GM21529 (cell line): ENCODE results near the gene TSC22D2.
"Not testable (repeated sequence)": the region's sequence is repeated elsewhere in the genome, so short reads cannot be mapped to it uniquely, and the experiment has no call there.

ENCODE experiments used
- ATAC-seq: cut with Tn5 transposase; IDR thresholded peaks from one replicate; pipeline ENCODE4 v1.9.1; 2021; ENCODE audit not compliant: unreplicated experiment

Gene TSC22D2

GRCh38 chr3:150446470-150446977, 38.4 kb downstream of the TSC22D2 start:
- ATAC-seq, result no peak

- ATAC-seq, result no peak
Measured at GRCh38 chr3:150447084-150447483, 39.0 kb downstream of the TSC22D2 start.

DNA sequence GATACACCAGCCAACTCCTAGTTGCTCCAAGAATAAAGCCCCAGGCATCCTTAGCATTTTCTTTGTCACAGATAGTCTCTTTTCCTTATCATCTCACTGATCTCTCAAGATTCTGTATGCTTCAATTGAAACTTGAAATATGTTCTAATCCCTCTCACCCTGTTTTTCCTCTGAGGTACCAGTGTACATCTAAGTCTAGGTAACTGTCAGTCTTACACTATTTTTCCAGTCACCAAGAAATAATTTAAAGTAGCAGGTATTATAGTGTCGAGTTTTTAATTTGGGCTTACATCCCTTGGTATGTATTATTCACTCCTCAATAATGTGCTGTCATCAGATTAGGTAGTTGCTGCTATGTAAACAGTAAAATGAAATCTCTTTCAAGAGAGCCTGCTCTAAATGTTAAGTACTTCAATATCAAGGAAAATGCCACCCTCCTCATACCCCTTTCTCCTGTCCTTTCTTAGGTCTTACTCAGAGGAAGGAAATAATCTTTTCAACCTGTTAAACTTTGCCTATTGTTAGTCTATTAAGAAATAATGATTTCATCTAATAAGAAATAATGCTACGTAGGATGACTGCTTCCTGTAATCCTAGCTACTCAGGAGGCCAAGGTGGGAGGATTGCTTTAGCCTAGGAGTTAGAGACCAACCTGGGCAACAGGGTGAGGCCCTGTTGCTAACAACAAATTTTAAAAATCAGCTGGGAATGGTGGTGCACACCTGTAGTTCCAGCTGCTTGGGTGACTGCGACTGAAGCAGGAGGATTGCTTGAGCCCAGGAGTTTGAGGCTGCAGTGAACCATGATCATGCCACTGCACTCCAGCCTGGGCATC, 39.8 kb downstream of the TSC22D2 start:
- ATAC-seq, result no peak

- no peak for ATAC-seq
Measured at GRCh38 chr3:150449169-150449721, 41.1 kb downstream of the TSC22D2 start.

- ATAC-seq, result no peak
Measured at GRCh38 chr3:150450916-150451315, 42.8 kb downstream of the TSC22D2 start.

GRCh38 chr3:150451329-150452048, 43.4 kb downstream of the TSC22D2 start:
- ATAC-seq, result no peak

DNA sequence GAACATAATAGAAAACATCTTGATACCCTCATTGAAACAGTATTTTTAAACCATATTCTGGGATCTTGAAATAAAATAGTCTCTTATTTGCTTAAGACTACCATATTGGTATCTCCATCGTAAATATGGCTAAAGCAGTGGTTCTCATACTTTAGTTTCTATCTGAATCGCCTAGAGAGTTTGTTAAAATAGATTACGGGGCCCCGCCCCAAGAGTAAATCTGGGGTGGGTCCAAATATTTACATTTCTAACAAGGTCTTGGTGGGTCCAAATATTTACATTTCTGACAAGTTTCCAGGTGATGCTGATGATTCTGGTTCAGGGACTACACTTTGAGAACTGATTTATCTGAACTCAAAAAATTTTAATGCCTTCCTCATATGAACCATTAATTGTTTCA, 45.3 kb downstream of the TSC22D2 start:
- no peak for ATAC-seq

DNA sequence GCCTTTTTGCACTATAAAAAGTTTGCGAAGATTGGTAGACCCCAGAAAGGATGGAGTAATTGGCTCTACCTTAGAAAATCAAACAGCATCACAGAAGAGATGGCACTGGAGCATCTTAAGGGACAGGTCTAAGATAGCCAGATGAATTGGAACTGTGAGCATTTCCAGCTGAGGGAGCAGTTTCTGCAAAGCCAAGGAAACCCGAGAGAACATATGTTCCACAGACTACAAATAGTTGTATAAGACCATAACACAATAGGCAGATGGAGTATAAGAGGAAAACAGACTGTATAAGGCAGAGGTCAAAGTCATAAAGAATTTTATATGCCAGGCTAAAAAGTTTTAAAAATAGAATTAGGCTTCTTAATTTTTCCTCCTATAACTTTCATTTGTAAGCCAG, 46.0 kb downstream of the TSC22D2 start:
- ATAC-seq, result no peak

DNA sequence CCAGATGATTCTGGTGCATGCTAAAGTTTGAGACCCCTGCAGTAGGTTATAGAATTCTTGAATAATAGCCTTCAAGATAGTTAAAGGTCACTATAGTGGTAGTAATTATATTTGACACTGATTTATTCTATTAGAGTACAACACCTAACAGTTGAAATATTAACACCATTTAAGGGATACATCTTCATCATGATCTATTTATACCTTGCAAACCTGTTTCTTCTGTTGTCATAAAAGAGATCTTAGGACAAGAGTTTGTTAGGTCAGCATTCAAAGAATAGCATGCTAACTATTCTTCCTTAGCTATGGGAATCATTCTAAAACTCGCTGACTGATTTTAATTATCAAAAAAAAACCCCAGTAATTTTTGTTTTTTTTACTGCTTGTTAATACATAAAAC, 46.5 kb downstream of the TSC22D2 start:
- no peak for ATAC-seq

- ATAC-seq, result no peak
Measured at GRCh38 chr3:150455341-150455740, 47.2 kb downstream of the TSC22D2 start.

- ATAC-seq, result no peak
Measured at GRCh38 chr3:150458001-150458400, 49.9 kb downstream of the TSC22D2 start.

- ATAC-seq, result no peak
Measured at GRCh38 chr3:150460484-150460883, 52.4 kb downstream of the TSC22D2 start.

- ATAC-seq, result no peak
Measured at GRCh38 chr3:150461399-150461798, 53.3 kb downstream of the TSC22D2 start.

DNA sequence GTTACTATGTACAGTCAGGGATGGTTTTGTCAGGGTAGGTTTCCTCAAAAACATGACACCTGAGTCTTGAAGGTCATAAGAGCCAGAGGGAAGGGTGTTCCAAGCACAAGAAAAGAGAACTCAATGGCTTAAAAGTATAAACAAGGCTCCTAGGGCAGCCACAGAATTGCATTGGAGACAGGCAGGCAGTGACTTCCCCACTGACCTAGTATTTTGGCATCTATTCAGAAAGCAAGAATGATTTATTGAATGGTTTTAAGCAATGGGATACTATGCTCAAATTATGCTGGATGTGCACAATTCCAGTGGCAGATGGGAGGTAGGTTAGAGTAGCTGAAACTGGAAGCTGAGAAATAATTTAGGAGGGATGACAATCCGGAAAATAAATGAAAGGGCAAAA, 54.0 kb downstream of the TSC22D2 start:
- no peak for ATAC-seq

GRCh38 chr3:150464684-150465083, 56.6 kb downstream of the TSC22D2 start:
- no peak for ATAC-seq

- no peak for ATAC-seq
Measured at GRCh38 chr3:150467381-150467780, 59.3 kb downstream of the TSC22D2 start.

- ATAC-seq, result no peak
Measured at GRCh38 chr3:150469031-150469930, 61.2 kb downstream of the TSC22D2 start.

GRCh38 chr3:150469931-150470740, 62.0 kb downstream of the TSC22D2 start:
- no peak for ATAC-seq

- ATAC-seq, result no peak
Measured at GRCh38 chr3:150472421-150472820, 64.3 kb downstream of the TSC22D2 start.

DNA sequence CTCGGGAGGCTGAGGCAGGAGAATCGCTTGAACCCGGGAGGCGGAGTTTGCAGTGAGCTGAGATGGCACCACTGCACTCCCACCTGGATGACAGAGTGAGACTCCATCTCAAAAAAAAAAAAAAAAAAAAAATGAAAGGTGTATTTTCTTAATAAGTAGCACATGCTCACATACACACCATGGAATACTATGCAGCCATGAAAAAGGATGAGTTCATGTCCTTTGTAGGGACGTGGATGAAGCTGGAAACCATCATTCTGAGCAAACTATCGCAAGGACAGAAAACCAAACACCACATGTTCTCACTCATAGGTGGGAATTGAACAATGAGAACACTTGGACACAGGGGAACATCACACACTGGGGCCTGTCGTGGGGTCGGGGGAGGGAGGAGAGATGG, 65.1 kb downstream of the TSC22D2 start:
- ATAC-seq, result not testable (repeated sequence)
